ENCODE results near the gene NCF1.
"Not testable (repeated sequence)": the region's sequence is repeated elsewhere in the genome, so short reads cannot be mapped to it uniquely, and the experiment has no call there.

The NCF1 gene

GRCh38 chr7:74788369-74789150, 14.7 kb downstream of the NCF1 start:
- peak; percentile 71 for DNase-seq

GRCh38 chr7:74789200-74789736, 15.5 kb downstream of the NCF1 start:
- not testable (repeated sequence) for DNase-seq

GRCh38 chr7:74797848-74798622, 24.2 kb downstream of the NCF1 start:
- not testable (repeated sequence) for DNase-seq

GRCh38 chr7:74798644-74799043, 24.8 kb downstream of the NCF1 start:
- DNase-seq: not testable (repeated sequence)

GRCh38 chr7:74815882-74816281, 42.1 kb downstream of the NCF1 start:
- not testable (repeated sequence) for DNase-seq

GRCh38 chr7:74820146-74820805, 46.5 kb downstream of the NCF1 start:
- DNase-seq: not testable (repeated sequence)

GRCh38 chr7:74821259-74821658, 47.4 kb downstream of the NCF1 start:
- not testable (repeated sequence) for DNase-seq

- not testable (repeated sequence) for DNase-seq
Observed at GRCh38 chr7:74829959-74830358, 56.1 kb downstream of the NCF1 start.

- not testable (repeated sequence) for DNase-seq
Observed at GRCh38 chr7:74830411-74830810, 56.6 kb downstream of the NCF1 start.
